HepG2 (cell line): ENCODE results near the gene GNG7. TPM values are rescaled to one million over a fixed set of nuclear protein-coding genes. Genes with fewer than 3 reads are reported as not detected.

Experiments
- ATM ChIP-seq: fragments of 450-650 bp; IDR thresholded peaks from 2 replicates; pipeline ENCODE4 v1.7.1; 2017; ENCODE audit warnings: mild to moderate bottlenecking, borderline replicate concordance
- ATRX ChIP-seq: sonication (generic); formaldehyde crosslinking; IDR thresholded peaks from 2 replicates; pipeline ENCODE4 v1.4.0; 2020; ENCODE audit warnings: missing genetic modification reagents, borderline replicate concordance
- CBX2 ChIP-seq, 2 experiments: fragments of 200-600 bp in 1 of 2; sonication (generic); formaldehyde crosslinking in 1 of 2; IDR thresholded peaks; 2 replicates each; pipeline versions ENCODE4 v1.7.0 to v1.8.1; 2018 to 2022; ENCODE audit warnings: low read depth in 2 of 2, low read length in 1 of 2, mild to moderate bottlenecking in 1 of 2, missing genetic modification reagents in 1 of 2
- HNF1A ChIP-seq, 2 experiments: sonication (generic) in 1 of 2; formaldehyde crosslinking in 1 of 2; IDR thresholded peaks; 2 replicates each; pipeline versions ENCODE4 v1.4.0 to v1.6.1; 2016 to 2020; ENCODE audit warnings: borderline replicate concordance in 1 of 2, low read depth in 1 of 2, mild to moderate bottlenecking in 1 of 2, missing genetic modification reagents in 1 of 2
- KDM1A ChIP-seq: IDR thresholded peaks from 2 replicates; pipeline ENCODE4 v1.6.1; 2016; ENCODE audit warnings: missing compliant biosample characterization
- MXD4 ChIP-seq: IDR thresholded peaks from 2 replicates; pipeline ENCODE4 v1.6.1; 2016; ENCODE audit warnings: mild to moderate bottlenecking, missing biosample characterization, missing genetic modification reagents
- NFATC3 ChIP-seq: sonication (generic); formaldehyde crosslinking; IDR thresholded peaks from 2 replicates; pipeline ENCODE4 v1.5.1; 2020; ENCODE audit warnings: mild to moderate bottlenecking, missing genetic modification reagents
- POLR2AphosphoS5 ChIP-seq: IDR thresholded peaks from 2 replicates; pipeline ENCODE4 v1.6.1; 2012; ENCODE audit warnings: low read depth, low read length
- RNF2 ChIP-seq: fragments of 450-650 bp; conservative IDR thresholded peaks from 2 replicates; pipeline ENCODE4 v1.6.1; 2016; ENCODE audit warnings: low read depth
- RXRA ChIP-seq: sonication (generic); formaldehyde crosslinking; IDR thresholded peaks from 2 replicates; pipeline ENCODE4 v1.5.1; 2020; ENCODE audit warnings: missing genetic modification reagents
- SMAD9 ChIP-seq: sonication (generic); formaldehyde crosslinking; IDR thresholded peaks from 2 replicates; pipeline ENCODE4 v1.5.1; 2020; ENCODE audit warnings: mild to moderate bottlenecking, missing genetic modification reagents
- SP1 ChIP-seq, 2 experiments: fragments of 450-650 bp in 1 of 2; sonication (generic) in 1 of 2; formaldehyde crosslinking in 1 of 2; IDR thresholded peaks; 2 replicates each; pipeline versions ENCODE4 v1.4.0 to v1.6.1; 2016 to 2020; ENCODE audit warnings: missing genetic modification reagents in 1 of 2
- SPEN ChIP-seq: sonication (generic); formaldehyde crosslinking; IDR thresholded peaks from 2 replicates; pipeline ENCODE4 v1.5.1; 2020; ENCODE audit warnings: low read depth, mild to moderate bottlenecking, missing genetic modification reagents
- STAT6 ChIP-seq: sonication (generic); formaldehyde crosslinking; IDR thresholded peaks from 2 replicates; pipeline ENCODE4 v1.4.0; 2020; ENCODE audit warnings: missing genetic modification reagents, mild to moderate bottlenecking, borderline replicate concordance
- ZFP36L2 ChIP-seq: sonication (generic); formaldehyde crosslinking; IDR thresholded peaks from 2 replicates; pipeline ENCODE4 v1.4.0; 2020; ENCODE audit warnings: missing genetic modification reagents
- ZMYM3 ChIP-seq: sonication (generic); formaldehyde crosslinking; IDR thresholded peaks from 2 replicates; pipeline ENCODE4 v1.5.1; 2020; ENCODE audit warnings: mild to moderate bottlenecking, missing genetic modification reagents
- ZNF207 ChIP-seq: fragments of 450-650 bp; IDR thresholded peaks from 2 replicates; pipeline ENCODE4 v1.6.1; 2016; ENCODE audit warnings: antibody characterized with exemption, borderline replicate concordance
- ZNF503 ChIP-seq: sonication (generic); formaldehyde crosslinking; IDR thresholded peaks from 2 replicates; pipeline ENCODE4 v1.4.0; 2020; ENCODE audit warnings: missing genetic modification reagents
- ZNF580 ChIP-seq: IDR thresholded peaks from 2 replicates; pipeline ENCODE4 v1.6.1; 2016; ENCODE audit warnings: low read depth, borderline replicate concordance
- ZNF619 ChIP-seq: sonication (generic); formaldehyde crosslinking; IDR thresholded peaks from 2 replicates; pipeline ENCODE4 v1.4.0; 2020; ENCODE audit warnings: mild to moderate bottlenecking, missing genetic modification reagents
- ZNF644 ChIP-seq: IDR thresholded peaks from 2 replicates; pipeline ENCODE4 v1.6.1; 2016; ENCODE audit warnings: low read depth
- polyA plus RNA-seq, 8 experiments: library from polyadenylated mRNA; depleted of rRNA in 3 of 8; stranded (reverse) in 7 of 8; unstranded in 1 of 8; fragments of >200 nt; fragmentation: Illumina TruSeq in 4 of 8; extraction: Trizol in 4 of 8; gene quantifications; 2 replicates each; pipeline versions ENCODE4 v1.2.1 to v1.2.3, GENCODE V29; 2011 to 2016; ENCODE audit warnings: low read depth in 4 of 8, missing spikeins in 1 of 8, mixed read lengths in 1 of 8; ENCODE audit not compliant: insufficient read depth in 1 of 8
- total RNA-seq, 5 experiments: library from RNA; depleted of rRNA; stranded (reverse); fragments of >200 nt; fragmentation: Illumina TruSeq; extraction: Trizol; gene quantifications; 2 replicates each; pipeline ENCODE4 v1.2.3, GENCODE V29; 2016; ENCODE audit warnings: low read depth in 1 of 5

Gene GNG7
- total and polyA plus RNA-seq, 2 of the 13 experiments (the other 11 are each of a cell fraction or from before 2014, with no cell fraction given) = 1.4 to 3.3 TPM

- TF ChIP-seq CBX2 (IDR thresholded peaks at IDR 0.05; ENCODE audit: low read depth, low read length) = no peak
- no peak for TF ChIP-seq CBX2 (CRISPR knock-in tag; IDR thresholded peaks at IDR 0.05; ENCODE audit: low read depth)
- peak; percentile 13; the same call in 1 of the 2 replicates for TF ChIP-seq STAT6 (CRISPR knock-in tag)
- no peak for TF ChIP-seq ZMYM3
- peak; percentile 8; the same call in 1 of the 2 replicates for TF ChIP-seq MXD4 (CRISPR knock-in tag)
- no peak for TF ChIP-seq KDM1A (CRISPR knock-in tag)
- TF ChIP-seq ZFP36L2 (CRISPR knock-in tag) = no peak
- no peak for TF ChIP-seq SP1 (IDR thresholded peaks at IDR 0.05)
- no peak for TF ChIP-seq SP1 (CRISPR knock-in tag; IDR thresholded peaks at IDR 0.05)
- TF ChIP-seq RXRA (CRISPR knock-in tag) = no peak
- peak; percentile 6; the same call in 1 of the 2 replicates for TF ChIP-seq SPEN (CRISPR knock-in tag)
- TF ChIP-seq NFATC3 (CRISPR knock-in tag) = no peak
- no peak for TF ChIP-seq SMAD9 (CRISPR knock-in tag)
- TF ChIP-seq ZNF644 (CRISPR knock-in tag) = 0 out of 2 replicates have a peak, but pooled peaks have one; percentile 19
- TF ChIP-seq ATRX = no peak
- TF ChIP-seq ZNF207 = no peak
- no peak for TF ChIP-seq ATM
- peak; percentile 7; the same call in 1 of the 2 replicates for TF ChIP-seq POLR2AphosphoS5
- 0 out of 2 replicates have a peak, but pooled peaks have one; percentile 50 for TF ChIP-seq RNF2
- no peak for TF ChIP-seq ZNF580 (CRISPR knock-in tag)
- TF ChIP-seq ZNF503 (CRISPR knock-in tag) = 0 out of 2 replicates have a peak, but pooled peaks have one; percentile 9
- TF ChIP-seq HNF1A (IDR thresholded peaks at IDR 0.05; ENCODE audit: low read depth) = no peak
- peak; percentile 39; the same call in 1 of the 2 replicates for TF ChIP-seq HNF1A (CRISPR knock-in tag; IDR thresholded peaks at IDR 0.05; ENCODE audit: borderline replicate concordance)
- 0 out of 2 replicates have a peak, but pooled peaks have one; percentile 2 for TF ChIP-seq ZNF619 (CRISPR knock-in tag)
These were observed 155.3 kb downstream of the GNG7 start (continued) for GRCh38 chr19:2547033-2547680.
